Peyer's patch (tissue), 4 donors: ENCODE measurements around the gene PFDN2.

Experiments used
- CTCF ChIP-seq, 6 experiments: fragments of 450-650 bp in 4 of 6; fragments of 200-600 bp in 2 of 6; sonication (generic) in 1 of 6; IDR thresholded peaks; one replicate each; pipeline ENCODE4 v1.5.1; 2017 to 2019; ENCODE audit warnings: antibody characterized with exemption in 6 of 6, mild to moderate bottlenecking in 3 of 6, moderate library complexity in 1 of 6
- POLR2A ChIP-seq, 2 donors: fragments of 450-650 bp; IDR thresholded peaks; one replicate each; pipeline ENCODE4 v1.5.1; 2017; ENCODE audit warnings: antibody characterized with exemption in 2 of 2, mild to moderate bottlenecking in 2 of 2, moderate library complexity in 2 of 2

DNA sequence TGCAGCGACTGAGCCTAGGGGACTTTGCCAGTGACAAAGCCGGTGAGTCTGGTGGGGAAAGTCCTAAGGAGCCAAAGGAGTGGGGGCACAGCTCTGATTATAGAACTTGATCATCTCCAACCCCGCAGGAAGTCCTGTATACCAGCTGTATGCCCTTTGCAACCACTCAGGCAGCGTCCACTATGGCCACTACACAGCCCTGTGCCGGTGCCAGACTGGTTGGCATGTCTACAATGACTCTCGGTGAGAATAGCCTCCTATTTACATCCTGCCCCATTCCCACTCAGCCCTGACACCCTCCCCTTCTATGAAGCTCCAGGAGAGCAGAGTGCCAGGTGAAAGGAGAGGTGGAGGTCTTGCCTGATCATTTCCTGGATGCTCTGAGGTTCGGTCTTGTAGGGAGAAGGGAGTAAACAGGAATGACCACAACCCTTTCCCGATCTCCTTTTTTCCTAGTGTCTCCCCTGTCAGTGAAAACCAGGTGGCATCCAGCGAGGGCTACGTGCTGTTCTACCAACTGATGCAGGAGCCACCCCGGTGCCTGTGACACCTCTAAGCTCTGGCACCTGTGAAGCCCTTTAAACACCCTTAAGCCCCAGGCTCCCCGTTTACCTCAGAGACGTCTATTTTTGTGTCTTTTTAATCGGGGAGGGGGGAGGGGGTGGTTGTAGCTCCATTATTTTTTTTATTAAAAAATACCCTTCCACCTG is 47.2 kb upstream of the PFDN2 start:
- TF ChIP-seq CTCF (IDR thresholded peaks at IDR 0.05) (no peak), POLR2A (IDR thresholded peaks at IDR 0.05) (no peak)
